AG04449 (cell line): ENCODE data around the gene CASP14.

ENCODE experiments used
- CTCF ChIA-PET: fragments of 350-600 bp; formaldehyde crosslinking; extraction: SDS; loops from one replicate; lab custom pipeline; 2021; ENCODE audit warnings: antibody characterized with exemption; lab: Yijun Ruan, JAX
- POLR2A ChIA-PET: fragments of 400-600, 350-600 bp; formaldehyde crosslinking; extraction: SDS; loops from one replicate; lab custom pipeline; 2020; ENCODE audit warnings: antibody characterized with exemption, inconsistent platforms; lab: Yijun Ruan, JAX
- DNase-seq: peaks from one replicate; pipeline ENCODE4 v3.0.0-alpha.2; 2010; ENCODE audit warnings: low read depth, low spot score
- H3K4me3 ChIP-seq: 2 replicates; pipeline ENCODE4 v1.5.1; 2011; ENCODE audit warnings: low read depth, mild to moderate bottlenecking, control low read depth, low read length
- CTCF ChIP-seq: IDR thresholded peaks from one replicate; pipeline ENCODE4 v1.5.1; 2011; ENCODE audit warnings: mild to moderate bottlenecking, moderate library complexity, low read length, control low read depth, inconsistent platforms; ENCODE audit not compliant: insufficient read depth; ENCODE audit errors: missing control alignments

CASP14 gene

GRCh38 chr19:15021286-15022007 is 27.8 kb upstream of the CASP14 start:
- DNase-seq, result no peak
- CTCF ChIA-PET, result no interaction called here
- no peak for TF ChIP-seq CTCF
- POLR2A ChIA-PET, result no interaction called here
- no peak overlapping the region for H3K4me3 ChIP-seq

- no peak for DNase-seq
- no peak for TF ChIP-seq CTCF
- CTCF ChIA-PET, result no interaction called here
- POLR2A ChIA-PET, result no interaction called here
- H3K4me3 ChIP-seq, result no peak overlapping the region
These were observed 26.5 kb upstream of the CASP14 start for GRCh38 chr19:15022752-15023151.

GRCh38 chr19:15025217-15025616 is 24.1 kb upstream of the CASP14 start:
- no peak for TF ChIP-seq CTCF
- ChIA-PET POLR2A (no interaction called here), CTCF (no interaction called here)
- no peak overlapping the region for H3K4me3 ChIP-seq
- DNase-seq, result no peak

GRCh38 chr19:15028490-15028889 is 20.8 kb upstream of the CASP14 start:
- no peak for TF ChIP-seq CTCF
- no peak for DNase-seq
- H3K4me3 ChIP-seq, result no peak overlapping the region
- CTCF ChIA-PET, result no interaction called here
- POLR2A ChIA-PET, result no interaction called here

GRCh38 chr19:15031675-15032074 is 17.6 kb upstream of the CASP14 start:
- H3K4me3 ChIP-seq, result no peak overlapping the region
- CTCF ChIA-PET, result no interaction called here
- no peak for DNase-seq
- POLR2A ChIA-PET, result no interaction called here
- TF ChIP-seq CTCF, result no peak

GRCh38 chr19:15035795-15036311 is 13.4 kb upstream of the CASP14 start:
- no peak for DNase-seq
- TF ChIP-seq CTCF, result no peak
- CTCF ChIA-PET, result no interaction called here
- POLR2A ChIA-PET, result no interaction called here
- no peak overlapping the region for H3K4me3 ChIP-seq
